HG03460 (cell line): ENCODE measurements around the gene COL24A1.
"Not testable (repeated sequence)": the region's sequence is repeated elsewhere in the genome, so short reads cannot be mapped to it uniquely, and the experiment has no call there.

Source experiments
- ATAC-seq: cut with Tn5 transposase; IDR thresholded peaks from one replicate; pipeline ENCODE4 v1.9.1; 2021; ENCODE audit not compliant: unreplicated experiment

Gene COL24A1

DNA sequence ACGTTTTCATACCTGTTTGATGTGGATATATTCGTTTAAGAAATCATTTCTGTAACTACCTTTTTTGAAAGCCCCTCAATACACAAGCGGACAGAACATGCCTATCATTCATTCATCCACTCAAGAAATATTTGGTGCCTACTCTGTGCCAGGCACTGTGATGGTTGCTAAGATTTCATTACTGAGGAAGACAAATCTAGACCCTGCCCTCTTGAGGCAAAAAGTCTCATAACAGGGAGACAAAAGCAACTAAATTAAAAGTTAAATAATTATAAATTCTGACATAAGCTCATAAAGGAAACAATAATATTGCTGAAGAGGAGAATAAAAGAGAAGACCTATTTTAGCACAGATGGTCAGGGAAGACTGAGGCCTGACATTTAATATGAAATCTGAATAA, 244.8 kb downstream of the COL24A1 start:
- no peak for ATAC-seq

- no peak for ATAC-seq
Measured at GRCh38 chr1:85900921-85901320, 255.7 kb downstream of the COL24A1 start.

GRCh38 chr1:85898861-85899260, 257.7 kb downstream of the COL24A1 start:
- ATAC-seq: no peak

DNA sequence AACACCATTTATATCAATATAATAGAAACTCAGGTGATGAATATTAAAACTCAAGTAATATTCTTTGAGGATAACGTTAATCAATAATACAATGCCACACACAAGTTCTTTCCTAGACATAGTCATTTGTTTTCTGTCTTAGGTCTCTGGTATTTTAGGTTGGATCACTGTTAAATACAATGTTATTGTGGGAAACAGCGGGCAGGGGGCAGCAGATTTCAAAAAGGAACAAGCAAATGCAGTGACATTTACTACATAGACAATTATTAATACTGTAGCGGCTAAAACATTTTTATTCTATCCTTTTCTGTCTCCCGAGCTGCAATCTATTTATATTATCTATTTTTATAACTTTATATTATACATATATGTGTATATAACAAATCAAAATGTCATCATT, 261.9 kb downstream of the COL24A1 start:
- ATAC-seq: no peak

GRCh38 chr1:85892366-85892765, 264.2 kb downstream of the COL24A1 start:
- no peak for ATAC-seq

- ATAC-seq: no peak
Measured at GRCh38 chr1:85889870-85890269, 266.7 kb downstream of the COL24A1 start.

- no peak for ATAC-seq
Measured at GRCh38 chr1:85888921-85889320, 267.7 kb downstream of the COL24A1 start.

DNA sequence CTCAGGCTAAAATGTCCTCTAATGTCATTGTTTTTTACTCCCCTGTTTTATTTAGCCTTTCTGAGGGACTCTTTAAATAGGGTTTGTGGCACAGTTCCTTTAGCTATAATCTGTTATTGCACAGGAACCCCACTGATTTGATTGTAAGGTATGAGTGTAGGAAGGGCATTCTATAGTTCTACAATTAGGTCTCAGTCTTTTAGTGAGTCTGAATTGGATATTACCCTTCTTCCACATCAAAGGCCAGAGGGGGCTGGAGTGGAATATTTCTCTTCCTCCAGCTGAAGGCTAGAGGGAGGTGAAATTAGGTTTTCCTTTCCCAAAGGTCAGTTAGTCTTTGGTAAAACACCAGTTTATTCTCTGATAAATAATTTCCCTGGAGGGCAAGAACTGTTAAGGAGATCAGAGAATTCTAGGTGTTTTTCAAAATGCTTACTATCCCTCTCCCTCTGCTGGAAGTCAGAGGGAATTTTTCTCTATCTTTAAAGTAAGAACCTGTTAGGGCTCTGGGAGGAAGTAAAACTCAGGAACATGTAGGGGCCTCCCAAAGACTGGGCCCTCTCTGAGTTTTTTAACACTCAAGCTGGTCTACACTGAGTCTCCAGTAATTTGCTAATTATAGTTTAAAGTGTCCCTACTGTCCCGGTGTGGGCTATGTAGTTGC, 272.1 kb downstream of the COL24A1 start:
- no peak for ATAC-seq

DNA sequence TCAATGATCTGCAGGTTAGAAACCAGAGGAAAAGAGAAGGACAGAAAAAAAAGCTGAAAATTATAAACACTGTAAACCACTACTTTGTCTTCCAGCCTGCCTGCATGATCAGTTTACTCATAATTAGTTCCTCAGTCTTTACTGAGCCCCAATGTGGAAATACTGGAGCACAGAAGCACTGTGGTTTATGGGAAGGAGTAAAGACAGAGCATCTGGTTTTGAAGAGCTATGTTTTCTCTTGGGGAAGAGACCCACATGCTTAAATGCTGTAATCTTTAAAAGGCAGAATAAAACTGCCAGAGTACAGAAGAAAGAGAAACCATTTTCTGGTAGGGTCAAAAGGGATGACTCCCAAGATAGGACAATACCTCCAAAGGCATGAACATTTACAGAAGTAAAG, 289.4 kb downstream of the COL24A1 start:
- no peak for ATAC-seq

DNA sequence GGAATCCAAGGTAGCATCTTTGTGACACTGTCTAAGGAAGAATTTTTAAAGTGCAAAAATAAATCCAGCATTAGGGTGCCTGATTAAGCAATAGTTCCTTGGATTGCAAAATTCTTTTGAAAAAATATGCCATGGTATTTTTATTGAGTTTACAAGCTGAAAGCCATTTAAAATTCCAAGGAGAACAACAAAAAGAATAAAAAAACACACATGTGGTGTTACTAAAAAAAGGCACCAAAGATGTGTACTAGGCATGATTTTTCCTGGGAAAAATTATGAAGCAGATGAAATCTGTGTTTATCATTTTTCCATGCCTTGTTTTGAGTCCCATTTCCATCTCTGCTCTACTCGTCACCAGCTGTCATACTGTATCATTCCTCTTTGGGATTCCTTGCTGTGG, 291.4 kb downstream of the COL24A1 start:
- no peak for ATAC-seq

DNA sequence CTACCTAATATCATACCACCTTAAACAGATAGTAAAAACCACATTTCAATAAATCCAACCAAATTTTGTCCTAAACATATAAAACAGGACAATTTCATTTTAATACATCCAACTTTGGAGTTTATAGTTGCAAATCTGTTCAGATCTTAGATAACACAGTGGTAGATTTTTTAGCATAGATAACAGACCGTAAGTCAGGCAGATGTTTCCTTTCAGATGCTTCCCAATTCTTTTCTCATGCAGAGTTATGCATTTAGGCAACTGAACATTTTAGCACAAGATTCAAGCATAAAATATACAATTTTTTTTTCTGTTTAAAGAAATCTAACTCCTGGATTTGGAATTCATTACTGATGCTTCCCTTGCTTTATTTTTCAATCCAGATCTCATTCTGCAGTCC, 291.8 kb downstream of the COL24A1 start:
- ATAC-seq: no peak

- ATAC-seq: not testable (repeated sequence)
Measured at GRCh38 chr1:85863639-85864038, 292.9 kb downstream of the COL24A1 start.

- no peak for ATAC-seq
Measured at GRCh38 chr1:85862456-85862855, 294.1 kb downstream of the COL24A1 start.

DNA sequence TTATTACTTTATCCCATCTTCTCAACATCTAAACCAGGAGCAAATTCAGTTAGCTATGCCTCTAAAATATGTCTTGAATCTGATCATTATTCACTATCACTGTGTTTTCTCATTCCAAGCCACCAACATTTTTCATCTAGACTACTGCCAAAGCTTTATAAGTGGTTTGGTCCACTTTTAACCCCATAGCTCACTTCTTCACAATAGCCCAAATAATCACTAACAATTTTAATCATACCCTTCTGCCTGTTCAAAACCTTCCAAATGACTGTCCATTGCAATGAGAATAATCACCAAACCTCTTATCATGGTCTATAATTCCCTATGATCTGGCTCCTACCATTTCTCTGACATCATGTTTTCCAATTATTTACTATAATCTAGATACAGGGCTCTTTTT, 298.6 kb downstream of the COL24A1 start:
- ATAC-seq: no peak

DNA sequence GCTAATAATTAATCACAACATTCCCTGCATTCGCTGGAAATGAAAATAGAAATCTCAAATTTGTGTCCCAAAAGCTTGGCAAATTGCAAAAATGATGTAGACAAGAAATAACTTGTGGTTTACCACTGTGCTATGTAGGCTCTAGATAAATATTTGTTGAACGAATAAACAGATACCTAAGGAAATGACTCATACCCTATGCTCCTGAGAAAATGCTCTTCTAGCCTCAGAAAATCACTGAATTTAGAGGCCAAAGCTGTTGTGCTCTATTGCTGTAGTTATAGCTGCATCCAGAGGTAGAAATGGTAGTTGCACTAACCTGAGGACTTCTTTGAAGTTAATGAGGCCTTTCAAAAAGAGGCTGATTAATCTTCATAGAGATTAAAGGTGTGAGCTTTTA, 306.3 kb downstream of the COL24A1 start:
- no peak for ATAC-seq

GRCh38 chr1:85849660-85850059, 306.9 kb downstream of the COL24A1 start:
- ATAC-seq: no peak

DNA sequence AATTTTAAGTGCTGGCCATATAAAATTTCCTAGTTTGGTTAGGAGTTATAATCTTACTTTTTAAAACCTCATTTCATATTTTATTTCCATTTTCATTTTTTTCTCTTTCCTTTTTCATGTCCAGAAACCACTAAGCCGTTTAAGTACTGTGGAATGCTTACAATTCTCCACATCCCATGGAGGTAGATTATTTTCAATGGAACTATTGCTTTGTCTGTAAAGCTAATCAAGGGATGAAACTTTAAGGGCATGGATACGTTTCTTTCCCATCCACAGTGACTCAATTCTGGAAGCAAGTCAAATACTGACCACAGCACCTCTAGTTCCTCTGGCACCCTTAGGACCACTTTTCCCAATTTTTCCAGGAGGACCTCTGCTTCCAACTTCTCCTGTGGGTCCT, 309.2 kb downstream of the COL24A1 start:
- ATAC-seq: no peak

GRCh38 chr1:85846706-85847105, 309.9 kb downstream of the COL24A1 start:
- no peak for ATAC-seq

DNA sequence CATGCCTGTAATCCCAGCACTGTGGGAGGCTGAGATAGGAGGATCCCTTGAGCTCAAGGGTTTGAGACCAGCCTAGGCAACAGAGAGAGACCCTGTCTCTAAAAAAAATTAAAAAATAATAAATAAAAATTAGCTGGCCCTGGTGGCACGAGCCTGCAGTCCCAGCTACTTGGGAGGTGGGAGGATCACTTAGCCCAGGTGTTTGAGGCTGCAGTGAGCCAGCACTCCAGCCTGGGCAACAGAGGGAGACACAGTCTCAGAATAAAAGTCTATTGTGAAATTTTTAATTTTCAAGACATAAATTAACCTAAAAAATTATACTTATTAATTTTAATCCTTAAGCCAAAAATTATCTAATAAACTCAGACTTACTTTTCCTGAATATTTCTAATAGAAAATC, 317.1 kb downstream of the COL24A1 start:
- ATAC-seq: no peak

DNA sequence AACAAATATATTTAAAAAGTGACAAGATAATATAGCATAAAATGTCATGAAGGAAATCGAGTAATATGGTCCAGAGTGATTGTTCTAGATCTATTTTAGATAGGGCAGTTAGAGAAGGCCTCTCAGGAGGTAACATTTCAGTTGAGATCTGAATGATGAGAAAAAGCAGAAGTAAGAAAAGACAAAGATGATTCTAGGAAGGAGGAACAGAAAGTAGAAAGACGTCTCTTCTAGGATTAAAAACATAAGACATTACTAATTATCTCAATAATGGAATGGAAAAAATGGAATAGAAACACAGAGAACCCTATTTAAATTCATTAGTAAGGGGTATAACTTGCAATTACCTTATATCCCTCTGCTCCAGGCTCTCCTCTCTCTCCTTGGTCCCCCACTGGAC, 318.3 kb downstream of the COL24A1 start:
- peak; percentile 83 for ATAC-seq

- ATAC-seq: no peak
Measured at GRCh38 chr1:85836736-85837135, 319.8 kb downstream of the COL24A1 start.

DNA sequence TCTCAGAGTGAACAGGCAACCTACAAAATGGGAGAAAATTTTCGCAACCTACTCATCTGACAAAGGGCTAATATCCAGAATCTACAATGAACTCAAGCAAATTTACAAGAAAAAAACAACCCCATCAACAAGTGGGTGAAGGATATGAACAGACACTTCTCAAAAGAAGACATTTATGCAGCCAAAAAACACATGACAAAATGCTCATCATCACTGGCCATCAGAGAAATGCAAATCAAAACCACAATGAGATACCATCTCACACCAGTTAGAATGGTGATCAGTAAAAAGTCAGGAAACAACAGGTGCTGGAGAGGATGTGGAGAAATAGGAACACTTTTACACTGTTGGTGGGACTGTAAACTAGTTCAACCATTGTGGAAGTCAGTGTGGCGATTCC, 323.4 kb downstream of the COL24A1 start:
- ATAC-seq: not testable (repeated sequence)

DNA sequence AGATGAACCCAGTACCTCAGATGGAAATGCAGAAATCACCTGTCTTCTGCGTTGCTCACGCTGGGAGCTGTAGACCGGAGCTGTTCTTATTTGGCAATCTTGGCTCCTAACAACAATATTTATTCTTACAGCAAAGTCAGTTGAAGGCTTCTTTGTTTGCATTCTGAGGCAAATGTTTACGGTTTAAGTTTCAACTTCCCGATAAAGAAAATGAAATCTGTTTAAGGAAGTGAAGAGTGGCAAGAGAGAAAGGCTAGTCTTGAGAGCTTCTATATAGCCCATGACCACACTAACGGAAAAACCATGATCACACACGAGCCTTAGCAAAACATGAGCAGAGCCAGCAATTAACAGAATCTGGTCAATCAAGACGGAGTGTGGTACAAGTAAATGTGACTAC, 325.7 kb downstream of the COL24A1 start:
- no peak for ATAC-seq
